ENCODE results near the gene OR56A1. TPM values are rescaled to one million over a fixed set of nuclear protein-coding genes. Genes with fewer than 3 reads are reported as not detected.

OR56A1 gene
- total RNA-seq, 1 donor from 2014 or later = not detected

DNA sequence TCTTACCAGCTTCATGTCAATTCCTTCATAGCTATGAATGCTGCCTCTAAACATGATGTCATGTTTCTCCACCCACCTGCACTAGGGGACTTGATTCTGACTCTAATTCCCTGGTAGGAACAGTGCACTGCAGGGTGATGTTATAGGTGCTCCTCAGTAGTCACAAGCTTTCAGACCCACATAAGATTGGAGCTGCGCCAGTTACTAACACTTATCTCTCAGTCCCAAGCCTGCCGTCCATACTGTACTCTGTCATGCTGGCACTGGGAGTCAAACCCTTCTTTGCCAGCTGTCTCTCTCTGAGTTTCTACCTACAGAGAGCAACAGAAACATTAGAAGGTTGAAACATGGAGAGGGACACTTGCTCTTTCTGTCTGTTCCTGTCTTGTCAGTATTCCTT, 5.5 kb downstream of the OR56A1 start:
- TF ChIP-seq, protein P1, sequence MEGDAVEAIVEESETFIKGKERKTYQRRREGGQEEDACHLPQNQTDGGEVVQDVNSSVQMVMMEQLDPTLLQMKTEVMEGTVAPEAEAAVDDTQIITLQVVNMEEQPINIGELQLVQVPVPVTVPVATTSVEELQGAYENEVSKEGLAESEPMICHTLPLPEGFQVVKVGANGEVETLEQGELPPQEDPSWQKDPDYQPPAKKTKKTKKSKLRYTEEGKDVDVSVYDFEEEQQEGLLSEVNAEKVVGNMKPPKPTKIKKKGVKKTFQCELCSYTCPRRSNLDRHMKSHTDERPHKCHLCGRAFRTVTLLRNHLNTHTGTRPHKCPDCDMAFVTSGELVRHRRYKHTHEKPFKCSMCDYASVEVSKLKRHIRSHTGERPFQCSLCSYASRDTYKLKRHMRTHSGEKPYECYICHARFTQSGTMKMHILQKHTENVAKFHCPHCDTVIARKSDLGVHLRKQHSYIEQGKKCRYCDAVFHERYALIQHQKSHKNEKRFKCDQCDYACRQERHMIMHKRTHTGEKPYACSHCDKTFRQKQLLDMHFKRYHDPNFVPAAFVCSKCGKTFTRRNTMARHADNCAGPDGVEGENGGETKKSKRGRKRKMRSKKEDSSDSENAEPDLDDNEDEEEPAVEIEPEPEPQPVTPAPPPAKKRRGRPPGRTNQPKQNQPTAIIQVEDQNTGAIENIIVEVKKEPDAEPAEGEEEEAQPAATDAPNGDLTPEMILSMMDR (IDR thresholded peaks at IDR 0.05; ENCODE audit: borderline replicate concordance) = no peak
- Histone ChIP-seq H3K27me3 (ENCODE audit: low read depth) (no peaks in the 10 kb centered on the region), H3K4me1 (no peaks in the 10 kb centered on the region), H3K36me3 (no peaks in the 10 kb centered on the region), H3K27ac (replicated peaks) (no peak overlapping the region), H3K4me3 (no peak overlapping the region), H3K9me3 (replicated peaks) (no peaks in the 10 kb centered on the region)
- no peak for DNase-seq
- intact Hi-C loops (cut with micrococcal nuclease) = no loop called here

DNA sequence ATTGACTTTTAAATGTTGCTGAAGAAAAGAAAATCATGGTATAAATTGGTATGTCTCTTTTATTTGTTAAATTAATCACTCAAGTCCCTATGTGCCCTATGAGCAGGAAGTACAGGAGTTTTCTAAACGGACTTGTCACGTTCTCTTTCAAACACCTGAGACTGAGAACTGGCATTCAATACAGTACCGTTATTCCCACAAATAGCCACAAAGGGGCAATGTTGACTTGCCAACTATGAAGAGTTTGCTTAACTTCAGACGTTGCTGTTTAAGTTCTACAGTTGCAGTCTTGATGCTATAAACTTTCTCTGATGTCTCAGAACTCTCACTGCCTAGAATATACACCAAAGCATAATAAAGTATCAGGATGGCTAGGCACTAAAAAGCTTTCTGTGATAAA, 7.6 kb downstream of the OR56A1 start:
- no peak overlapping the region for H3K27ac ChIP-seq (replicated peaks)
- no peak for DNase-seq
- intact Hi-C loops (cut with micrococcal nuclease) = loop anchor here (5.0 kb wide), 1 partner anchor 329 kb away; no protein-coding TSS in a partner anchor
- TF ChIP-seq, protein P1 (IDR thresholded peaks at IDR 0.05; ENCODE audit: borderline replicate concordance) = peak; percentile 74
- no peaks in the 10 kb centered on the region for H3K9me3 ChIP-seq (replicated peaks)
- H3K4me3 ChIP-seq = no peak overlapping the region
- H3K4me1 ChIP-seq = no peaks in the 10 kb centered on the region
- no peaks in the 10 kb centered on the region for H3K27me3 ChIP-seq (ENCODE audit: low read depth)
- H3K36me3 ChIP-seq = no peaks in the 10 kb centered on the region

DNA sequence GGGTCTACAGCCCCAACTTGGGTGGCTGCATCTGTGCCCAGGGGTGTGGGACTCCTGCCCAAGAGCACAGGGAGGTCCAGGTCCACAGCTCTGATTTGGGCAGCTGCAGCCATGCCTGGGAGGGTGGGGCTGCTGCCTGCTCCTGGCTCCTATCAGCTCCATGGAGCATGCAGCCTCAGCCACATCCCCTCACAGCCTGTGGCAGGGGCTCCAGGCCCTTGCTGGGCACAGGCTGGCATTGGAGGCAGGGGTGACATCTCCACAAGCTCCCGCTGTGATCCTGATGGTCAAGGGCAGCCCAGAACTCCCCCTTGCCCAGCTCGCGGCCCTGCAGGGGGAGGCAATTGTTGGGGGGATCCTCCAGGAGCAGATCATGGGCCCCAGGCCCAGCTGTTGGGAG, 17.5 kb downstream of the OR56A1 start:
- TF ChIP-seq, protein P1 (IDR thresholded peaks at IDR 0.05; ENCODE audit: borderline replicate concordance) = no peak
- no peak for DNase-seq
- intact Hi-C loops (cut with micrococcal nuclease) = no loop called here
- H3K27ac ChIP-seq (replicated peaks) = no peak overlapping the region
- H3K4me1 ChIP-seq = no peaks in the 10 kb centered on the region
- no peak overlapping the region for H3K4me3 ChIP-seq
- H3K36me3 ChIP-seq = no peaks in the 10 kb centered on the region
- H3K27me3 ChIP-seq (ENCODE audit: low read depth) = peaks cover 6% of the 10 kb centered on the region
- H3K9me3 ChIP-seq (replicated peaks) = peaks cover 18% of the 10 kb centered on the region

DNA sequence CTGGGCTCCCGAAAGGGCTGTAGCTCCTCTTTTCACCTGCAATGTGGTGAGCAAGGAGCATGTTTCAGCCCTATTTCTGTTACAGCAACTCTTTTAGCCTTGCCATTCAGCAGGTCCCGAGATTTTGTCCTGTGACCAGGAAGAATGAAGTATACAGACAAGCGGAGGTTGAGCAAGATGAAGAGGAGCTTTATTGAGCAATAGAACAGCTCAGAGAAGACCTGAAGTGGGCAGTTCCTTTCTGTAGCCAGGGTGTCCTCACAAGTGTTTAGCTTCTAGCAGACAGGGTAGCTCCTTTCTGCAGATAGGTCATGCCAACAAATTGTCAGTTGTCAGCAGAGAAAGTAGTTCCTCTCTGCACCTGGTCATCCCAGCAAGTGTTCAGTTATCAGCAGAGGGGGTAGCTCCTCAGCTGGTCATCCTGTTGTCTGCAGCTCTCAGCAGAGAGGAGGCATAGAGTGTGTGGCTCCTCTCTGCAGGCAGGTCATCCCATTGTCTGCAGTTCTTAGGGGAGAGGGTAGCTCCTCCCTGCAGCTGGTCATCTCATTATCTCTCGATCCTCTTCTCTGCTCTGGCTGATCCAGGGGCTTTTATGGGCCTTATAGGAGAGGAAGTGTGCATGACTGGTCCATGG, 18.4 kb downstream of the OR56A1 start:
- no peak for DNase-seq
- no peak overlapping the region for H3K4me3 ChIP-seq
- H3K27ac ChIP-seq (replicated peaks) = no peak overlapping the region
- no peaks in the 10 kb centered on the region for H3K36me3 ChIP-seq
- TF ChIP-seq, protein P1 (IDR thresholded peaks at IDR 0.05; ENCODE audit: borderline replicate concordance) = no peak
- peaks cover 6% of the 10 kb centered on the region for H3K27me3 ChIP-seq (ENCODE audit: low read depth)
- intact Hi-C loops (cut with micrococcal nuclease) = no loop called here
- H3K9me3 ChIP-seq (replicated peaks) = peaks cover 13% of the 10 kb centered on the region
- H3K4me1 ChIP-seq = no peaks in the 10 kb centered on the region

DNA sequence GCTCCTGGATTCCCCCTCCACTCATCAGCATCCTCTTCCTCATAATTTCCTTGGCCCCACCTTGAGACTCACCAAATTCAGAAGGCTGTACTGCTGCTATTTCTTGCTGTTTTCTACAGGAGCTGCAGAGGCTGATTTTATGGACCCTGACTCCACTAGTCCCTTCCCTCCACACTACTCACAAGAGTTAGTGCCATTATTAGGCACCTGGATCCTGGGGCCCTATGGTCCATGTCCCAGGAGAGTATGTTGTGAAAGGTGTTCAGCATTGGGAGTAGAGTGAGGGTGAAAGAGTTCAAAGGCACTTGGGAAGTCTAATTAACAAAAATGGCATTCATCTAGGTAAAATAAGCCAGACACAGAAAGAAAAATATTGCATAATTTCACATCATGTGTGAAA, 23.7 kb downstream of the OR56A1 start, which contains the start of gene OR56A4:
Gene OR56A4, minus strand, starts transcription at position 101 of the 400 bp plus-strand sequence. CDS start 3,954 bp downstream, outside the sequence.
- Histone ChIP-seq H3K4me1 (no peaks in the 10 kb centered on the region), H3K27me3 (ENCODE audit: low read depth) (no peaks in the 10 kb centered on the region), H3K9me3 (replicated peaks) (no peaks in the 10 kb centered on the region), H3K36me3 (no peaks in the 10 kb centered on the region), H3K4me3 (no peak within 1 kb of the TSS), H3K27ac (replicated peaks) (no peak within 1 kb of the TSS)
- DNase-seq = no peak
- TF ChIP-seq, protein P1 (IDR thresholded peaks at IDR 0.05; ENCODE audit: borderline replicate concordance) = no peak
- intact Hi-C loops (cut with micrococcal nuclease) = no loop called here

Data from left ventricle myocardium inferior (tissue), 1 donor.